HEK293T (cell line): ENCODE results near the gene TLE4.

ENCODE experiments used
- CTCF ChIA-PET: fragments of 350-600 bp; formaldehyde crosslinking; extraction: SDS; loops from one replicate; lab custom pipeline; 2021; ENCODE audit warnings: antibody characterized with exemption, inconsistent platforms; lab: Yijun Ruan, JAX
- POLR2A ChIA-PET: fragments of 350-600 bp; formaldehyde crosslinking; extraction: SDS; loops from one replicate; lab custom pipeline; 2020; ENCODE audit warnings: antibody characterized with exemption, inconsistent platforms; lab: Yijun Ruan, JAX
- DNase-seq: peaks from one replicate; pipeline ENCODE4 v3.0.0; 2012; ENCODE audit warnings: mixed read lengths; ENCODE audit errors: extremely low spot score
- ARNT ChIP-seq: fragments of 450-650 bp; IDR thresholded peaks from 2 replicates; pipeline ENCODE4 v1.6.1; 2017; ENCODE audit warnings: mild to moderate bottlenecking
- BHLHE40 ChIP-seq: fragments of 450-650 bp; IDR thresholded peaks from 2 replicates; pipeline ENCODE4 v1.6.1; 2016; ENCODE audit warnings: mild to moderate bottlenecking, moderate library complexity, borderline replicate concordance
- CTBP1 ChIP-seq: fragments of 450-650 bp; IDR thresholded peaks from 2 replicates; pipeline ENCODE4 v1.6.1; 2016; ENCODE audit warnings: borderline replicate concordance
- ELF4 ChIP-seq: fragments of 450-650 bp; IDR thresholded peaks from 2 replicates; pipeline ENCODE4 v1.6.1; 2017; ENCODE audit warnings: antibody characterized with exemption
- FOXA1 ChIP-seq: fragments of 450-650 bp; IDR thresholded peaks from 2 replicates; pipeline ENCODE4 v1.6.1; 2016; ENCODE audit warnings: mild to moderate bottlenecking
- FOXK2 ChIP-seq: fragments of 450-650 bp; IDR thresholded peaks from 2 replicates; pipeline ENCODE4 v1.6.1; 2016; ENCODE audit warnings: mild to moderate bottlenecking
- FOXM1 ChIP-seq: fragments of 450-650 bp; IDR thresholded peaks from 2 replicates; pipeline ENCODE4 v1.6.1; 2017; ENCODE audit warnings: mild to moderate bottlenecking, borderline replicate concordance
- HDGF ChIP-seq: fragments of 450-650 bp; IDR thresholded peaks from 2 replicates; pipeline ENCODE4 v1.6.1; 2017; ENCODE audit warnings: antibody characterized with exemption, borderline replicate concordance
- L3MBTL2 ChIP-seq: fragments of 450-650 bp; conservative IDR thresholded peaks from 2 replicates; pipeline ENCODE4 v1.6.1; 2016; ENCODE audit warnings: mild to moderate bottlenecking
- LEF1 ChIP-seq: fragments of 450-650 bp; IDR thresholded peaks from 2 replicates; pipeline ENCODE4 v1.6.1; 2017; ENCODE audit warnings: mild to moderate bottlenecking, borderline replicate concordance
- NFRKB ChIP-seq: fragments of 450-650 bp; IDR thresholded peaks from 2 replicates; pipeline ENCODE4 v1.6.1; 2016; ENCODE audit warnings: mild to moderate bottlenecking, moderate library complexity
- PKNOX1 ChIP-seq: fragments of 450-650 bp; IDR thresholded peaks from 2 replicates; pipeline ENCODE4 v1.6.1; 2016
- SP1 ChIP-seq: fragments of 450-650 bp; IDR thresholded peaks from 2 replicates; pipeline ENCODE4 v1.6.1; 2017
- SUZ12 ChIP-seq: fragments of 450-650 bp; IDR thresholded peaks from 2 replicates; pipeline ENCODE4 v1.6.1; 2016; ENCODE audit warnings: mild to moderate bottlenecking
- TARDBP ChIP-seq: fragments of 450-650 bp; IDR thresholded peaks from 2 replicates; pipeline ENCODE4 v1.6.1; 2016
- ZNF384 ChIP-seq: fragments of 450-650 bp; IDR thresholded peaks from 2 replicates; pipeline ENCODE4 v1.6.1; 2016

TLE4 gene

DNA sequence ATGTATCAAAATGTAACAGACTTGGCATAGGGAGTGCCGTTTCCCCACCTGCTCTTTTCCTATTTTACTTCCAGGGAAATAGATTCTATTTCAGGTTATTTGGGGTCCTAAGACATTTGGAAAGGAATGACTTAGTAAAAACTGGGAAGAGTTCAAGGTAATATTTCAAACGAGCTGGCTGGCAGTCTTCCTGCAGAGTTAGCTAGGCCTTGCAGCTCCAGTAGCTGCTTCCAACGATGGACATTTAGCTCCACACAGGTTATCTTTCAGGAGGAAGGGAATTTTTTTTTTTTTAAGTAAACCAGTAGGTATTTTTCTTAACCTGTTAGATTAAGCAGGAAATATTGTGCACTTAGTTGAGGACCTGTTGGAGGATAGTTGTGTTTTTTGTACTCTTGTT, 45.2 kb downstream of the TLE4 start:
- CTCF ChIA-PET: interaction anchor here (0.9 kb wide), 1 partner anchor 9 kb away, joined by 4 read pairs; no protein-coding TSS in a partner anchor
- TF ChIP-seq LEF1 (no peak), NFRKB (no peak)
- POLR2A ChIA-PET: interaction anchor here (1.4 kb wide), 1 partner anchor 46 kb away, joined by 9 read pairs; the partner anchor contains the start of gene TLE4
- DNase-seq: no peak

DNA sequence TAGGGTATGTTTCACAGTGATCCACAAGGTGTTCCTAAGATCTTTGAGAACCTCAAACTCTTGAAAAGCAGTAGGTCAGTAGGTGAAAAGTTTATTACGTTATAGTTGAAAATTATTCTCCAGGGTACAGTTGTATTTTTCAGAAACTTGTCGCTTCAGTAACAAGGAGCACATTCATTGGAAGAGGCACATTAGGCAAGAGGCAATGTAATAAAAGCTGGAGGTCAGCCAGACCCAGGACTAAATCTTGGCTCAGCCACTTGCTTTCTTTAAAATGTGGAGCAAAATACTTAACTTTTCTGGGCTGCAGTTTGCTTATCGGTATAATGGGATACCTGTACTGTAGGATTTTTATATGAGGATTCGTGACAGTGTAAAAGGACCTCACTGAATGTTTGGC, 45.6 kb downstream of the TLE4 start:
- CTCF ChIA-PET: interaction anchor here (0.6 to 1.0 kb wide), 3 partner anchors 8 to 76 kb away, joined by 3 to 7 read pairs (median 4); no protein-coding TSS in a partner anchor
- no peak for DNase-seq
- POLR2A ChIA-PET: interaction anchor here (1.4 kb wide), 1 partner anchor 46 kb away, joined by 9 read pairs; the partner anchor contains the start of gene TLE4
- TF ChIP-seq FOXA1: no peak
- TF ChIP-seq ELF4: no peak
- no peak for TF ChIP-seq CTBP1
- no peak for TF ChIP-seq ARNT
- no peak for TF ChIP-seq SUZ12

DNA sequence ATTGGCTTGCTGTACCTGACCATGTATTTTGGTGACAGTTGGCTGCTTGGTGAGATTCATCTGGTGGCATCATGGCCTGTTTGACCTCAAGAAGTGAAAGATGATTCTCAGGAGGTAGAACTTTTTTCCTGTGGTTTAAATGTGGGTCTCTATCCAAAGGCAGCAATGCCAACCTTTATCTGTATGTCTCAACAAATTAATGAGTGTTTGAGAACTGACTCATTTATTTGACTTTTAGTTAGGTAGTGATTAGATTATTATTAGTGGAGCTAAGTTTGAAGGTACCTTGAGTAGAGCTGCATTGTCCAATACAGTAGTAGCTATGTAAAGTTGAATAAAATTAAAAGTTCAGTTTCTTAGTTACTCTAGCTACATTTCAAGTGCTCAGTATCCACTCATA, 48.2 kb downstream of the TLE4 start:
- ChIA-PET POLR2A (interaction anchor here (0.9 to 1.1 kb wide), 3 partner anchors 10 to 49 kb away, joined by 4 to 6 read pairs (median 4); partner anchors contain the start of gene TLE4), CTCF (interaction anchor here (0.6 kb wide), 1 partner anchor 14 kb away, joined by 5 read pairs; no protein-coding TSS in a partner anchor)
- no peak for TF ChIP-seq SUZ12
- no peak for TF ChIP-seq FOXK2
- TF ChIP-seq NFRKB: no peak
- TF ChIP-seq ARNT: no peak
- no peak for TF ChIP-seq FOXM1
- TF ChIP-seq L3MBTL2: no peak
- no peak for TF ChIP-seq FOXA1
- TF ChIP-seq LEF1: no peak
- TF ChIP-seq HDGF: no peak
- no peak for TF ChIP-seq CTBP1
- no peak for TF ChIP-seq BHLHE40
- TF ChIP-seq SP1: no peak
- TF ChIP-seq PKNOX1: no peak
- TF ChIP-seq TARDBP: no peak
- TF ChIP-seq ZNF384: no peak
- no peak for TF ChIP-seq ELF4

DNA sequence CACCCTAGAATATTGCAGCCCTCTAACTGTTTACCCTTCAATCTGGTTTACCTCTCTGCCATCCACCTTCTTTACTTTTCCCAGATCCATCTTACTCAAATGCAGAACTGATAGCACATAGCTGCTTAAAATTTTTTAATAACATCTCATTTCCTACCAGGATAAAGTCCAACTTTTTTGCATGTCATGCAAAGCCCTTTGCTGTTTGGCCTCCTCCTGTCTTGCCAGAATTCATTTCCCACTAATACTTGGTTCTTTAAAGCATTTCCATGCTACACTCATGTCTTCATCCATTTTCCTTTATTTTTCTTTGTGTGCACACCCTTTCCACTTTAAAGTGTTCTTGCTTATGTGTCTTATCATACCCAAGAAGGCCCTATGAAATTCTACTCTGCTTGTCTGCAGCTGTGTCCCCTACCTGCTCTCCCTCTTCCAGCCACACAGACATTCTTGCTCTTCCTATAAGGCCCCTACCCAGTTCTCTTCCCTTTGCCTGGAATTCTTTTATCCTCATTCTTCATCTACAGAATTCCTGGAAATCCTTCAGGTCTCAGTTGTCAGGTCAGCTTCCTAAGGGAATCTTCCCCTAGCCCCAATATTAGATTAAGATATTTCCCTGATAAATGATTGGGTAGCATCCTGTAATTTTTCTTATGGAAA, 50.3 kb downstream of the TLE4 start:
- TF ChIP-seq ZNF384 (no peak), NFRKB (0 out of 2 replicates have a peak, but pooled peaks have one; percentile 15)
- ChIA-PET POLR2A (no interaction called here), CTCF (no interaction called here)
- DNase-seq: no peak

More for the DNA sequence above, 48.2 kb downstream of the TLE4 start:
- no peak for DNase-seq

- ChIA-PET POLR2A (interaction anchor here (0.8 to 1.4 kb wide), 3 partner anchors 50 to 54 kb away, joined by 3 to 4 read pairs (median 4); partner anchors contain the start of gene TLE4), CTCF (interaction anchor here (0.6 to 2.2 kb wide), 2 partner anchors 9 to 34 kb away, joined by 3 to 5 read pairs; no protein-coding TSS in a partner anchor)
- no peak for TF ChIP-seq SUZ12
- TF ChIP-seq FOXM1: no peak
- DNase-seq: peak; percentile 62
Observed at GRCh38 chr9:79623799-79624721, 52.3 kb downstream of the TLE4 start.

DNA sequence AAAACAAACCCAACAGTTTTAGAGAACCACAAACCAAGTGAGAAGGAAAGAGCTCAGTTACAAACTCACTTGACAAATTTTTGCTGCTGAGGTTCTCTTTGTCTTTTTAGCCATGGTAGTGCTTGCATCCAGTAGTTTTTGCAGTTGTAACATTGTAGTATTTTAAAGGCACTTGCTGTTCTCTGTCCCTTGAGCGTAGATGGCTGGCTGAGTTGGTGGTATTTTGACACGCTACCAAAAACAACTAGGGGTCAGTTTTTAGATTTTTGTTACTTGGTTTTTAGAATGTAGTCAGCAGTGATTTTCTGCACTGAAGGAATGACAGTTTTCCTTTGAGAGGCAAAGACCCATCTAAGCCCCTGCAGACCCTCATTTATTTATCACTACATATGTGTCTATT, 58.0 kb downstream of the TLE4 start:
- DNase-seq: no peak
- POLR2A ChIA-PET: interaction anchor here (1.3 kb wide), 1 partner anchor 9 kb away, joined by 4 read pairs; no protein-coding TSS in a partner anchor
- CTCF ChIA-PET: interaction anchor here (0.7 kb wide), 1 partner anchor 94 kb away, joined by 3 read pairs; no protein-coding TSS in a partner anchor
- TF ChIP-seq FOXK2: no peak
- no peak for TF ChIP-seq ARNT
- no peak for TF ChIP-seq ZNF384
- TF ChIP-seq PKNOX1: no peak
- no peak for TF ChIP-seq LEF1
- TF ChIP-seq TARDBP: no peak
- TF ChIP-seq SP1: no peak
- no peak for TF ChIP-seq BHLHE40
- no peak for TF ChIP-seq ELF4
- TF ChIP-seq FOXA1: no peak
- no peak for TF ChIP-seq CTBP1
